Measurements from ENCODE around the gene PDE3B. TPM values are rescaled to one million over a fixed set of nuclear protein-coding genes. Genes with fewer than 3 reads are reported as not detected.
A peak's percentile ranks its signal among the peaks of the same experiment; 100 is the strongest.

Gene PDE3B
- total and polyA plus RNA-seq, 9 of the 15 experiments (the other 6 are each of a cell fraction or from before 2014, with no cell fraction given), result 2.3 to 22.5 (median 12.2) TPM

DNA sequence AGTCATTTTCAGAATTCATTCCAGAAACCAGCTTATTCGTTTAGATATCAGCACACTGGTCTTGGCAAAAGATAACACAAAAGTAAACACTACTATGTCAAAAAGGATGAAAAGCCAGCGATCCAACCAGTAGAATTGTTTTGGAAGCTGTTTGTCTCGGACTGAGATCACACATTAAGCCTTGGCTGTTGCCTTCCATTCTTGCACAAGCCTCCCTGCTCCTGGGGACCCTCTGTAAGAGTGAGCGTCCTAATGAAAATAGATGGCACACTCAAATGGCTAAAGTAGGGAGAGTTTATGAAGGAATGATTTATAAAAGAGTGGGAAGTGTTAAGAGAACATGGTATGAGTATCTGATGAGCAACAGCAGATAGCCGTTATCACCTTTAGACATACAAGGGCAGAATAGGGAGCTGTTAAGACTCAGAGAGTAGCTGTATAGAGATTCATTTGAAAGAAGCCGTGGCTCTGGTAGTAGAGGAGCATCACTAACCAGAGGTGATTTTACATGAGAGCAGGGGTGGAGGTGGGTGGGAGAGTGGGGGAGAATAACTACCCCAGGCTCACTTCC lies 25.2 kb downstream of the PDE3B start (continued):
- TF ChIP-seq ZFP91 (CRISPR knock-in tag; IDR thresholded peaks at IDR 0.05) (no peak), FOXP1 (CRISPR knock-in tag; IDR thresholded peaks at IDR 0.05) (no peak), FOXM1 (IDR thresholded peaks at IDR 0.05; ENCODE audit: low read depth) (no peak; the same call in 1 of the 2 replicates), FOXM1 (CRISPR knock-in tag; IDR thresholded peaks at IDR 0.05; ENCODE audit: low read depth) (no peak), ZNF398 (CRISPR knock-in tag; IDR thresholded peaks at IDR 0.05) (no peak), ZNF583 (CRISPR knock-in tag; IDR thresholded peaks at IDR 0.05) (no peak), SMARCC2 (IDR thresholded peaks at IDR 0.05; ENCODE audit: low read depth) (0 out of 2 replicates have a peak, but pooled peaks have one; percentile 47), ASH1L (IDR thresholded peaks at IDR 0.05; ENCODE audit: borderline replicate concordance, low read depth, partially characterized antibody) (no peak), ZNF24 (IDR thresholded peaks at IDR 0.05) (0 out of 2 replicates have a peak, but pooled peaks have one; percentile 44), DDX20 (tag; IDR thresholded peaks at IDR 0.05; ENCODE audit: low read depth) (no peak), STAT5B (CRISPR knock-in tag; IDR thresholded peaks at IDR 0.05) (no peak), PTTG1 (tag; IDR thresholded peaks at IDR 0.05; ENCODE audit: low read depth) (no peak), GTF2A2 (tag; IDR thresholded peaks at IDR 0.05) (no peak), ZNF395 (CRISPR knock-in tag; IDR thresholded peaks at IDR 0.05) (no peak), PURB (CRISPR knock-in tag; IDR thresholded peaks at IDR 0.05; ENCODE audit: low read depth) (no peak), ARHGAP35 (IDR thresholded peaks at IDR 0.05; ENCODE audit: partially characterized antibody) (no peak), SMAD1 (IDR thresholded peaks at IDR 0.05; ENCODE audit: low read depth, low read length, partially characterized antibody) (no peak), LCOR (CRISPR knock-in tag; IDR thresholded peaks at IDR 0.05) (0 out of 2 replicates have a peak, but pooled peaks have one; percentile 27), ZNF324 (CRISPR knock-in tag; IDR thresholded peaks at IDR 0.05) (no peak), ADNP (tag; IDR thresholded peaks at IDR 0.05) (no peak), RBM22 (IDR thresholded peaks at IDR 0.05; ENCODE audit: low read depth, low read length, poor library complexity, severe bottlenecking) (no peak), TCF15 (CRISPR knock-in tag; IDR thresholded peaks at IDR 0.05) (no peak), ZNF780A (CRISPR knock-in tag; IDR thresholded peaks at IDR 0.05) (no peak), SMARCB1 (IDR thresholded peaks at IDR 0.05; ENCODE audit: insufficient read length, low read depth) (no peak)

Data from K562 (cell line).